K562 (cell line): ENCODE results near the gene PINK1. TPM values are rescaled to one million over a fixed set of nuclear protein-coding genes. Genes with fewer than 3 reads are reported as not detected.
A peak's percentile ranks its signal among the peaks of the same experiment; 100 is the strongest.

Source experiments
- CBFA2T2 ChIP-seq: fragments of 450-650 bp; conservative IDR thresholded peaks from 2 replicates; pipeline ENCODE4 v1.6.1; 2017; ENCODE audit warnings: mild to moderate bottlenecking
- CSDE1 ChIP-seq, 2 experiments: fragments of 450-650 bp; IDR thresholded peaks; 2 replicates each; pipeline ENCODE4 v1.6.1; 2016; ENCODE audit warnings: mild to moderate bottlenecking in 1 of 2
- DMBX1 ChIP-seq: fragments of 250-450 bp; sonication (Bioruptor Pico); IDR thresholded peaks from 2 replicates; pipeline ENCODE4 v1.8.0; 2022; ENCODE audit warnings: inconsistent platforms, mild to moderate bottlenecking, moderate library complexity, borderline replicate concordance
- ESRRA ChIP-seq: fragments of 450-650 bp; IDR thresholded peaks from 2 replicates; pipeline ENCODE4 v1.6.1; 2014; ENCODE audit warnings: low read depth, mild to moderate bottlenecking, moderate library complexity, borderline replicate concordance
- GATA2 ChIP-seq: sonication (generic); formaldehyde crosslinking; IDR thresholded peaks from 2 replicates; pipeline ENCODE4 v1.4.0; 2020; ENCODE audit warnings: mild to moderate bottlenecking, missing genetic modification reagents
- HDAC3 ChIP-seq: fragments of 450-650 bp; IDR thresholded peaks from 2 replicates; pipeline ENCODE4 v1.6.1; 2018; ENCODE audit warnings: borderline replicate concordance, mild to moderate bottlenecking, moderate library complexity; ENCODE audit not compliant: partially characterized antibody
- HDAC6 ChIP-seq: IDR thresholded peaks from 2 replicates; pipeline ENCODE4 v1.6.1; 2012; ENCODE audit warnings: low read depth, mild to moderate bottlenecking, control low read depth, inconsistent platforms, low read length, moderate library complexity
- HES1 ChIP-seq: fragments of 450-650 bp; IDR thresholded peaks from 2 replicates; pipeline ENCODE4 v1.6.1; 2016; ENCODE audit warnings: low read depth, mild to moderate bottlenecking, moderate library complexity
- KDM5B ChIP-seq: fragments of 200-600 bp; sonication (generic); IDR thresholded peaks from 2 replicates; pipeline ENCODE4 v1.6.1; 2012; ENCODE audit warnings: low read depth, mild to moderate bottlenecking, moderate library complexity, low read length, control low read depth, inconsistent platforms; ENCODE audit not compliant: insufficient replicate concordance
- KLF13 ChIP-seq: fragments of 450-650 bp; IDR thresholded peaks from 2 replicates; pipeline ENCODE4 v1.6.1; 2016; ENCODE audit warnings: missing genetic modification characterization, low read depth, mild to moderate bottlenecking, missing compliant biosample characterization, moderate library complexity, borderline replicate concordance
- POU5F1 ChIP-seq: fragments of 150-350 bp; IDR thresholded peaks from 2 replicates; pipeline ENCODE4 v1.6.1; 2014; ENCODE audit warnings: borderline replicate concordance, low read length, low read depth, mild to moderate bottlenecking; ENCODE audit not compliant: partially characterized antibody
- PPARD ChIP-seq: fragments of 250-450 bp; sonication (Bioruptor Pico); IDR thresholded peaks from 2 replicates; pipeline ENCODE4 v1.8.0; 2022; ENCODE audit warnings: inconsistent platforms, mild to moderate bottlenecking, moderate library complexity
- RFX1 ChIP-seq: fragments of 450-650 bp; IDR thresholded peaks from 2 replicates; pipeline ENCODE4 v1.6.1; 2016; ENCODE audit warnings: mild to moderate bottlenecking, moderate library complexity
- SMAD4 ChIP-seq: fragments of 250-450 bp; sonication (Bioruptor Pico); conservative IDR thresholded peaks from 2 replicates; pipeline ENCODE4 v1.8.0; 2021; ENCODE audit warnings: inconsistent platforms, mild to moderate bottlenecking, moderate library complexity
- SOX6 ChIP-seq: fragments of 450-650 bp; IDR thresholded peaks from 2 replicates; pipeline ENCODE4 v1.6.1; 2014; ENCODE audit warnings: mild to moderate bottlenecking
- TAF7 ChIP-seq: fragments of 450-650 bp; IDR thresholded peaks from 2 replicates; pipeline ENCODE4 v1.6.1; 2016; ENCODE audit warnings: missing genetic modification characterization, missing compliant biosample characterization
- TFAM ChIP-seq: fragments of 250-450 bp; sonication (Bioruptor Pico); conservative IDR thresholded peaks from 2 replicates; pipeline ENCODE4 v1.5.0; 2021; ENCODE audit warnings: mild to moderate bottlenecking, moderate library complexity
- YBX1 ChIP-seq: fragments of 450-650 bp; IDR thresholded peaks from 2 replicates; pipeline ENCODE4 v1.7.1; 2016; ENCODE audit warnings: mild to moderate bottlenecking
- ZNF140 ChIP-seq: fragments of 250-450 bp; sonication (Bioruptor Pico); IDR thresholded peaks from 2 replicates; pipeline ENCODE4 v1.8.0; 2021; ENCODE audit warnings: moderate library complexity, mild to moderate bottlenecking, inconsistent platforms
- ZNF75A ChIP-seq: fragments of 450-650 bp; formaldehyde crosslinking; IDR thresholded peaks from 2 replicates; pipeline ENCODE4 v1.4.0; 2020; ENCODE audit warnings: mild to moderate bottlenecking
- ZSCAN32 ChIP-seq: fragments of 450-650 bp; formaldehyde crosslinking; IDR thresholded peaks from 2 replicates; pipeline ENCODE4 v1.4.0; 2020; ENCODE audit warnings: mild to moderate bottlenecking, moderate library complexity
- polyA plus RNA-seq, 8 experiments: library from polyadenylated mRNA; depleted of rRNA in 4 of 8; stranded (reverse) in 5 of 8; unstranded in 3 of 8; fragments of >200 nt; fragmentation: Nextera tagmentation in 2 of 8; fragmentation: Illumina TruSeq in 1 of 8; extraction: Ambion mirVana in 2 of 8; extraction: Trizol in 1 of 8; gene quantifications; 2 replicates each; pipeline versions ENCODE4 v1.2.1 to v1.2.3, GENCODE V29; 2011 to 2014; ENCODE audit warnings: inconsistent platforms in 1 of 8, missing spikeins in 1 of 8
- total RNA-seq, 7 experiments: library from RNA; depleted of rRNA in 6 of 7; stranded (reverse); fragments of >200 nt in 6 of 7; fragmentation: Illumina TruSeq in 2 of 7; extraction: Trizol in 2 of 7; gene quantifications; 2 replicates each; pipeline versions ENCODE4 v1.2.1 to v1.2.3, GENCODE V29; 2011 to 2021; ENCODE audit warnings: low replicate concordance in 1 of 7
- TF ChIP-seq, protein P1 (sequence below): sonication (generic); formaldehyde crosslinking; IDR thresholded peaks from 2 replicates; pipeline ENCODE4 v1.8.0; 2022; ENCODE audit warnings: missing genetic modification reagents, mild to moderate bottlenecking, borderline replicate concordance
- TF ChIP-seq, protein P2 (sequence below): sonication (generic); formaldehyde crosslinking; IDR thresholded peaks from 2 replicates; pipeline ENCODE4 v1.8.0; 2023; ENCODE audit warnings: mild to moderate bottlenecking, missing genetic modification reagents
- TF ChIP-seq, protein P3 (sequence below): fragments of 250-450 bp; sonication (Bioruptor Pico); IDR thresholded peaks from 2 replicates; pipeline ENCODE4 v1.4.0; 2020; ENCODE audit warnings: borderline replicate concordance

PINK1 gene
- total and polyA plus RNA-seq, 9 of the 15 experiments (the other 6 are each of a cell fraction or from before 2014, with no cell fraction given), result 1.5 to 11.3 (median 6.8) TPM

- TF ChIP-seq PPARD (CRISPR knock-in tag) (no peak), ZNF75A (no peak), DMBX1 (CRISPR knock-in tag) (no peak), TAF7 (tag) (0 out of 2 replicates have a peak, but pooled peaks have one; percentile 20), SOX6 (no peak), TFAM (CRISPR knock-in tag) (no peak), RFX1 (no peak), POU5F1 (no peak), HDAC6 (no peak), CBFA2T2 (peak; percentile 41; the same call in 1 of the 2 replicates), GATA2 (no peak), KLF13 (tag) (no peak), SMAD4 (CRISPR knock-in tag) (no peak; the same call in 1 of the 2 replicates), CSDE1 (IDR thresholded peaks at IDR 0.05) (no peak), YBX1 (no peak), ZNF140 (no peak), ZSCAN32 (CRISPR knock-in tag) (no peak), HDAC3 (no peak), KDM5B (no peak), HES1 (no peak), ESRRA (0 out of 2 replicates have a peak, but pooled peaks have one; percentile 11)
- TF ChIP-seq, protein P1, sequence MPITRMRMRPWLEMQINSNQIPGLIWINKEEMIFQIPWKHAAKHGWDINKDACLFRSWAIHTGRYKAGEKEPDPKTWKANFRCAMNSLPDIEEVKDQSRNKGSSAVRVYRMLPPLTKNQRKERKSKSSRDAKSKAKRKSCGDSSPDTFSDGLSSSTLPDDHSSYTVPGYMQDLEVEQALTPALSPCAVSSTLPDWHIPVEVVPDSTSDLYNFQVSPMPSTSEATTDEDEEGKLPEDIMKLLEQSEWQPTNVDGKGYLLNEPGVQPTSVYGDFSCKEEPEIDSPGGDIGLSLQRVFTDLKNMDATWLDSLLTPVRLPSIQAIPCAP (CRISPR knock-in tag), result no peak
- TF ChIP-seq, protein P2, sequence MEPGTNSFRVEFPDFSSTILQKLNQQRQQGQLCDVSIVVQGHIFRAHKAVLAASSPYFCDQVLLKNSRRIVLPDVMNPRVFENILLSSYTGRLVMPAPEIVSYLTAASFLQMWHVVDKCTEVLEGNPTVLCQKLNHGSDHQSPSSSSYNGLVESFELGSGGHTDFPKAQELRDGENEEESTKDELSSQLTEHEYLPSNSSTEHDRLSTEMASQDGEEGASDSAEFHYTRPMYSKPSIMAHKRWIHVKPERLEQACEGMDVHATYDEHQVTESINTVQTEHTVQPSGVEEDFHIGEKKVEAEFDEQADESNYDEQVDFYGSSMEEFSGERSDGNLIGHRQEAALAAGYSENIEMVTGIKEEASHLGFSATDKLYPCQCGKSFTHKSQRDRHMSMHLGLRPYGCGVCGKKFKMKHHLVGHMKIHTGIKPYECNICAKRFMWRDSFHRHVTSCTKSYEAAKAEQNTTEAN, result 0 out of 2 replicates have a peak, but pooled peaks have one; percentile 64
- TF ChIP-seq, protein P3, sequence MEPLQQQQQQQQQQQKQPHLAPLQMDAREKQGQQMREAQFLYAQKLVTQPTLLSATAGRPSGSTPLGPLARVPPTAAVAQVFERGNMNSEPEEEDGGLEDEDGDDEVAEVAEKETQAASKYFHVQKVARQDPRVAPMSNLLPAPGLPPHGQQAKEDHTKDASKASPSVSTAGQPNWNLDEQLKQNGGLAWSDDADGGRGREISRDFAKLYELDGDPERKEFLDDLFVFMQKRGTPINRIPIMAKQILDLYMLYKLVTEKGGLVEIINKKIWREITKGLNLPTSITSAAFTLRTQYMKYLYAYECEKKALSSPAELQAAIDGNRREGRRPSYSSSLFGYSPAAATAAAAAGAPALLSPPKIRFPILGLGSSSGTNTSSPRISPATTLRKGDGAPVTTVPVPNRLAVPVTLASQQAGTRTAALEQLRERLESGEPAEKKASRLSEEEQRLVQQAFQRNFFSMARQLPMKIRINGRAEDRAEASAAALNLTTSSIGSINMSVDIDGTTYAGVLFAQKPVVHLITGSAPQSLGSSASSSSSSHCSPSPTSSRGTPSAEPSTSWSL (CRISPR knock-in tag), result no peak
These were observed 63.4 kb downstream of the PINK1 start (continued) for GRCh38 chr1:20696397-20697333.
